ENCODE results near the gene CNIH1.

DNA sequence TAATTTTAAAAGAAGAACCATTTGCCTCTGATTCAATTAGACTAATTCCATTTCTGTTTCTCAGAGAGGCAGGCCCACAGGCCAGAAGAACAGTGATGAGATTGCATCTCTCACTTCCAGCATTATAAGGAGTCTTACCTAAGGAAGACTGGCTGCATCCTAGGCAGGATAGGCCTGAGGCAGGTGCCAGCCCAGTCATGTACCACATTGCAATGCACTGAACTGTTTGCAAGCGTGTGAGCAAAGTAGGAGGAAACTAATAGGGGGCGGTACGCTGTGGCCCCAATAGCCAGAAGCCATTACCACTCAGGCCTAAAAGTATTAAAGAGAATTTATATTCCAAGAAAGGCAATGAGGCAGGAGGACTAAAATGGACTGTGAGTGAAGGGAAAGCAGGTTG, 12.1 kb upstream of the CNIH1 start:
- TF ChIP-seq POLR2A (IDR thresholded peaks at IDR 0.05; ENCODE audit: low read depth, low read length) (no peak), POLR2AphosphoS5 (IDR thresholded peaks at IDR 0.05; ENCODE audit: low read depth, low read length) (no peak), PAX5 (IDR thresholded peaks at IDR 0.05; ENCODE audit: insufficient read depth, low read length, severe bottlenecking) (no peak)

All from GM12891 (cell line).